GM18867 (cell line): ENCODE measurements around the gene PRB4.
"Not testable (repeated sequence)": the region's sequence is repeated elsewhere in the genome, so short reads cannot be mapped to it uniquely, and the experiment has no call there.

ENCODE experiments used
- ATAC-seq: cut with Tn5 transposase; IDR thresholded peaks from one replicate; pipeline ENCODE4 v1.9.1; 2021; ENCODE audit warnings: mild to moderate bottlenecking, moderate library complexity; ENCODE audit not compliant: unreplicated experiment

PRB4 gene

GRCh38 chr12:11310336-11310735 is at the start of gene PRB4:
Gene PRB4, minus strand, starts transcription at chr12:11310436. Its CDS starts 38 bp downstream, at chr12:11310398.
- no peak for ATAC-seq

- ATAC-seq, result not testable (repeated sequence)
Observed at GRCh38 chr12:11351736-11352135, 41.5 kb upstream of the PRB4 start.

- ATAC-seq, result no peak
Observed at GRCh38 chr12:11348439-11348838, 38.2 kb upstream of the PRB4 start.

- ATAC-seq, result no peak
Observed at GRCh38 chr12:11347810-11348209, 37.6 kb upstream of the PRB4 start.

- ATAC-seq, result no peak
Observed at GRCh38 chr12:11344500-11344899, 34.3 kb upstream of the PRB4 start.

GRCh38 chr12:11324426-11324825 is 14.2 kb upstream of the PRB4 start:
- ATAC-seq, result no peak

GRCh38 chr12:11321980-11322379 is 11.7 kb upstream of the PRB4 start:
- ATAC-seq, result no peak

GRCh38 chr12:11307143-11307542 is 3.1 kb downstream of the PRB4 start:
- ATAC-seq, result no peak

- ATAC-seq, result no peak
Observed at GRCh38 chr12:11273449-11273848, 36.8 kb downstream of the PRB4 start.

- ATAC-seq, result no peak
Observed at GRCh38 chr12:11269607-11270006, 40.6 kb downstream of the PRB4 start, which contains the start of gene PRB3. Gene PRB3, minus strand, starts transcription at chr12:11269707. Its CDS starts 38 bp downstream, at chr12:11269669.

- no peak for ATAC-seq
Observed at GRCh38 chr12:11264501-11264900, 45.7 kb downstream of the PRB4 start.
